Diencephalon (tissue), 1 donor: ENCODE data around the gene SERPINB11. TPM values are rescaled to one million over a fixed set of nuclear protein-coding genes. Genes with fewer than 3 reads are reported as not detected.

Experiments
- total RNA-seq: library from RNA; depleted of rRNA; stranded (reverse); fragments of >200 nt; gene quantifications from one replicate; pipeline ENCODE4 v1.2.3, GENCODE V29; 2014

Gene SERPINB11
- total RNA-seq: not detected

GRCh38 chr18:63702660-63703059 is at the start of gene SERPINB11:
SERPINB11 (plus strand) TSS chr18:63702960; CDS start chr18:63710194, 7,234 bp downstream.

GRCh38 chr18:63661750-63662149 is 41.0 kb upstream of the SERPINB11 start, which contains the start of gene SERPINB3:
SERPINB3 (minus strand) TSS chr18:63661893; CDS start chr18:63661216, 677 bp downstream.

Other genes starting within 250 kb of the SERPINB11 start
- 0.46 TPM for gene SERPINB5, start 226.0 kb upstream of the SERPINB11 start, total RNA-seq
- gene SERPINB12, start 160.6 kb upstream of the SERPINB11 start, total RNA-seq: not detected
- gene SERPINB13, start 115.6 kb upstream of the SERPINB11 start, total RNA-seq: under 0.01 TPM
- not detected for gene SERPINB4, start 58.7 kb upstream of the SERPINB11 start, total RNA-seq
- not detected for gene SERPINB3, start 41.1 kb upstream of the SERPINB11 start, total RNA-seq
- gene SERPINB7, start 72.5 kb downstream of the SERPINB11 start, total RNA-seq: not detected
- gene SERPINB2, start 184.7 kb downstream of the SERPINB11 start, total RNA-seq: 0.23 TPM
- gene SERPINB10, start 205.0 kb downstream of the SERPINB11 start, total RNA-seq: 0.46 TPM
- 0.69 TPM for gene HMSD, start 246.3 kb downstream of the SERPINB11 start, total RNA-seq